GM21526 (cell line): ENCODE results near the gene CCR7.

Experiments used
- ATAC-seq: cut with Tn5 transposase; IDR thresholded peaks from one replicate; pipeline ENCODE4 v1.9.1; 2021; ENCODE audit warnings: moderate library complexity; ENCODE audit not compliant: unreplicated experiment, low FRiP score

The CCR7 gene

DNA sequence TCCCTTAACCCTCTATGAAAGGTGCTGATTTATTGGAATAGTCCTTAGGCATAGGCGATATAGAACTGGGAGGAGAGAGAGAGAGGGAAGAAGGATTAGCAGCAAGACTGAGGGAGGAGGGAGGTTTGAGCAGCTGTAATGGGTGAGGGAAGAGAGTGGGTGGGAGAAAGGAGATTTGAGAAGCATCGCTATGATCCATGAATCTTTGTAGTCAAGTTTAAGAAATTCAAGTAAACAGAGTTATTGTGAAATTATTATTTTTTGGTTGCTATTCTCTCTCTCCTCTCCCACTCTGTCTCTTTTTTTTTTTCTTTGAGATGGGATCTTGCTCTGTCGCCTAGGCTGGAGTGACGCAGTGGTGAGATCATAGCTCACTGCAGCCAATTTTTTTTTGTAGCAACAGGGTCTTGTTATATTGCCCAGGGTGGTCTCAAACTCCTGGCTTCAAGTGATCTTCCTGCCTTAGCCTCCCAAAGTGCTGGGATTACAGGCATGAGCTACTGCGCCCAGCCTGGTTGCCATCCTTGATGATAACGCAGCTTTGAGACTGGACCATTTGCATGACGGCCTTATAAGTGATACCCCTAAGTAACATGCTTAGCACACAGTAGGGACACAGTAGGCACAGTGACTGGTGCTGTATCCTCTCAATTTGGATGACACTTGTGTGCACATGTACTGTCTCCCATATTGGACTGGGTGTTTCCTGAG lies 42.9 kb downstream of the CCR7 start:
- ATAC-seq, result no peak

DNA sequence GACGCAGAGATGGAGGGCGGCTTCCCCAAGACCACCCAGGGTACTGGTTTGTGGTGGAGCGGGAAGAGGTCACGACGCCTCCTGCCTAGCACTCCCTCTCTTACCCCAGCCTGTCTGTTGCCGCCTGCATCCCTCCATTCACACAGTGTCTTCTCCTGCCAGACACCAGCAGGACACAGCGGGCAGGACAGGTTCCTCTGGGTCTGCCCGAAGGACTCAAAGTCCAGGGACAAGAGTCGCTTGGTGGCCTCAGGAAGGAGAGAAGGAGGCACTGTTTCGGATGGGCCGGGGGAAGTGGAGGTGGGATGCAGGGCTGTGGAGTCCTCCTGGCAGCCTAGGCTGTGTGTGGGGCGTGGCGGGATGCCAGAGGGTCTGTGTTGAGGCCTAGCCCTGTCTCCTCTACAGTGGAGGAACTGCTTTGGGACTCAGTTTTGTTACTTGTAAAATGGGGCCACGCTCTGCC lies 44.2 kb downstream of the CCR7 start:
- no peak for ATAC-seq

DNA sequence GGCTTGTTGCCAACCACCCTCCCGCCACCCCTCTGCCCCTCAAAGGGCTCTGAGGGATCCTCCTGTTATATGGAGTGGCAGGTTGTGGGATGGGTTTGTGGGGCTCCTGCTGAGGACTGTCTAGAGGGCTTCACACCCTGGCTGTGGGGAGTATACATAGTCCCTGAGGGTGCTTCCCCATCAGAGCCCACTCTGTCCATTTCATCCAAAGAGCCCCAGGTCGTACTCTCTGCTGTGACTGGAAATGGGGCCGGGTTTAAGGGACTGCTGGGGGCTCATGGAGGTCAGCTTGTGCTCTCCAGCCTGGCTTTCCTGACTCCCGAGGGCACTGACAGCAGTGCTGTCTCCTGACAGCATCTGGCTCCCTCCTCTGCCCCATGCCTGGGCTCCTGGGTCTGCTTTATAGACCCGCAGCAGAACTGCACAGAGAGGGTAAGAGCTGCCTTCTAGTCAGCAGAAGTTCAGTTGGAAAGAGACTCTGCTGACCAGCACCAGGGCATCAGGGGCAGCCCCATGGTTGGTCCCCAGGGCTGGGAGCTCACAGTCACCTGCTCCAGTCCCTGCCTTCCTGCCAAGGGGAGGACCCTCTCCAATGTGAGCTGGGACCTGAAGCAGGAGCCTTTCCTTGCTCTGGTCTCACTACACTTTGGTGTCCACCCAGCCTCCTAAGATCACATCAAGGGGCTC lies 46.0 kb downstream of the CCR7 start:
- ATAC-seq, result no peak

DNA sequence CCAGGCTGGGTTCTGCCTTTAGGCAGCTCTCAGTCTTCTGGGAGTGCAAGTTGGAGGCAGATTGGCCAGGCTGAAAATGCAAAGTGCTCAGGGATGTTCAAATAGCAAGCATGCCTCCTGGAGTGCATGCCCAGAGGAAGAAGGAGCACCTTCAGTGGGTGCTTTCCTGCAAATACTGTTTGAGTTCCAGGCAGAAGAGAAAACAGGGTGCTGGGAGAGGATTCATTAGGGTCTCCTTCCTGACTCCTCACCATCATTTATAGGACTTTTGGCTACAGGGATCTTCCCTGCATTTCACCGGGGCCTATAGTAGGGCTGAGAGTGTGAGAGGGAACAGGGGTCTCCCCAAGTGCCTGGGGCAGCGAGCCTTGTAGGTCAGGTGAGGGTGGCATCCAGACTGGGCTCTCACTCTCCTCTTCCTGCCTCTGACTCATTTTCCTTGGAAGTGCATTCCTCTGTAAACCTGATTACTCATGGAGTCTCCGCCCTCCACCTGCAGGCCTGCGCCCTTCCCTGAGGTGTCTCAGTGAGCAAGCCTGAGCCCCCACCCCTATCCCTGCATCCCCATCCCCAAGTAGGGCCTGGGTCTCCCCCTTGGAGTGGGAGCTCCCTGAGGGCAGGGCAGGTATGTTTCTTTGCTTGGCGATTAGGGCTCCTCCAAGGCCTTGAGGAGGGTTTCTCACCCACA lies 46.7 kb downstream of the CCR7 start:
- no peak for ATAC-seq

DNA sequence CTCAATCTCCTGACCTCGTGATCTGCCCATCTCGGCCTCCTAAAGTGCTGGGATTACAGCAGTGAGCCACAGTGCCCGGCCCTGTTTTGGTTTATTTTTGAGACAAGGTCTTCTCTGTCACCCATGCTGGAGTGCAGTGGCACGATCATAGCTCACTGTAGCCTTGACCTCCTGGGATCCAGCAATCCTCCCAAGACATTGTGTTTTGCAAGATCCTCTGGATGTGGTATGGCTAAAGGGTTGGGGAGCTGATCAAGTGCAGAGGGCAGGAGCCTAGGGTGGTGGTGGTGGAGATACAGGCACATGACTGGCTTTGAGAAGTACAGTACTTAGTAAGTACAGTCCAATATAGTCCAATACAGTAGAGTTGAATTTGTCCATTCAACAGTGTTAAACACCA lies 47.3 kb downstream of the CCR7 start:
- no peak for ATAC-seq

DNA sequence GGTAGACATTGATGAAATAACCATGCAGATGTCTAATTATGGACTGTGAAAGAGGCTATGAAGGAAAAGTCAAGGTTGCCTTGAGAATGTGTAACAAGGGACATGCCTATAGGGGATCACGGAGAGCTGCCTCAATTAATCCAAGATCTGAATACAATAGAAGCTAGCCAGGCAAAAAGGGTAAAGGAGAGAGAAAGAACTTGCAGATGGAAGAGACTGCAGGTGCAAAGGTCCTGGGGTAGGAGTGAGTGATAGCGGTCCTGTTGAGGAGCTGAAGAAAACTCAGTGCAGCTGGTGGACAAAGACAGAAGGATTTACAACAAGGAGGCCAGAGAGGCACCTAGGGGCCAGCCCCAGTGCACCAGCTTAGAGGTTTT lies 48.0 kb downstream of the CCR7 start:
- no peak for ATAC-seq

DNA sequence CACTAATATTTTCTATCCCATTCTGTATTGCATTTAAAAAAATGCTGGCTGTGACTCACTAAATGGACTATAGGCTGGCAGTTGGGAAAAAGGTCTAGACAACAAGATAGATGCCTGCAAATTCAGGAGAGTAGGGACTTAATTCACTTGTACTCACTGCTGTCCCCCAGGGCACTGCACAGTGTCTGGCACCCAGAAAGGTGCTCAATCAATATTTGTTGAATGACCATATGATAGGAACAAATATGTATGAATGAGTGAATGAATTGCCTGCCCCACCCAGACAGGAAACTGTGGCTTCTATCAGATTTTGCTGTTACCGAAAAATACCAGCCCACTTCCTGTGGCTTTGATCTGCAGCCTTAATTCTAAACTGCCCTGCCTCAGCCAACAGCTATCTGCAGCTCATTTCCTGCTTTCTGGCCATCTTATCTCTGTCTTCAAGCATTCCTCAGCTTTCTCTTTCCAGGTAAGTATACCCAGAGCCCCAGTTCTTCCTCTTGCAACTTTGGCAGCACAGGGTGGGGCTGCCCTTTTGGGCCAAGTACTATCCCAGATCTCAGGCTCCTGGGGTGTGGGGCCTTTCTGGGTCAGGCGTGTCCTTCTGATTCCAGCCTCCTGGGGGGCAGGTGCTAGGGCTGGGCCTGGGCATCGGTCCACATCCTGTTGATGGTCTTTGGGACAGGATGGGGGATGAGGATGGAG lies 48.5 kb downstream of the CCR7 start:
- ATAC-seq, result no peak

DNA sequence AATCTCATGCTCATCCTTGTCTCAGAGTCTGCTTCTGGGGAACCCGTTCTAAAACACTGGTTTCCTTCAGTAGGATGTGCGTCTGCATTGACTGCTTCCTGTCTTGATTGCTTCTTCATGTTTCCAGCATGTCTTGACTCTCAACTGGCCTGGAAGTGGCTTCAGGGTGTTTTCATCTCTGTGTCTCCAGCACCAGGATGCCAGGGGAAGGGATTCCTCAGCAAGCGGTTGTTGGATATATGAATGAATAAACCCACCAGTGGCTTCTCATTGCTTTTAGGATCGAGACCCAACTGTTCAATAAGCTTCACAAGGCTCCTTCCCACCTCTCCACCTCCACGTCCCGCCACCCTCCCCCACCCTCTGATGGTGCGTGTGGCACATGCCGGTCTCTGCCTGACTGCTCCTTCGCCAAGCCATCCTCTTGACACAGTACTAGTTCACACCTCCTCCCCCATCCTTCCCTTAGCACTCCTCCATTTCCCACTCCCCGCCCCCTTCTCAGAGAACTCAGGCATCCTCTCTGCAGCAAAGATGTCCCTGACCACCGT lies 49.7 kb downstream of the CCR7 start:
- no peak for ATAC-seq

DNA sequence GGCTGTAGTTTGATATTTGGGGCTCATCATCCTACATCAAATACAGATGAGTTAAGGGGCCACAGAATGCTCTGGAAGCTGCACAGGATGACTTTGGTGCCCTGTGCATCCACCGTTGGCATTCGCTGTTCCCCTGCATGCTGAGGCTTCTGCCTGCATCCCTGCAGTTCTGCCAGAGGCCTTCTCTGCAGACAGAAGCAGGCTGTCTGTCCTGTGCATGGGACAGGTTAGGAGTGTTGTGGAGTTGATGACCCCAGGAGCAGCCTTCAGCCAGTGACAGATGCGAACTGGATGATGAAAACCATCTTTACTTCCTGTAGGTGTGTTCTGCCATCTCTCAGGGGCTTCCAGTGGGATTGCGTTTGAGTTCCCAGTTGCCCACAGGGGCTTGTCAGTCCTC lies 50.3 kb downstream of the CCR7 start:
- ATAC-seq, result no peak

DNA sequence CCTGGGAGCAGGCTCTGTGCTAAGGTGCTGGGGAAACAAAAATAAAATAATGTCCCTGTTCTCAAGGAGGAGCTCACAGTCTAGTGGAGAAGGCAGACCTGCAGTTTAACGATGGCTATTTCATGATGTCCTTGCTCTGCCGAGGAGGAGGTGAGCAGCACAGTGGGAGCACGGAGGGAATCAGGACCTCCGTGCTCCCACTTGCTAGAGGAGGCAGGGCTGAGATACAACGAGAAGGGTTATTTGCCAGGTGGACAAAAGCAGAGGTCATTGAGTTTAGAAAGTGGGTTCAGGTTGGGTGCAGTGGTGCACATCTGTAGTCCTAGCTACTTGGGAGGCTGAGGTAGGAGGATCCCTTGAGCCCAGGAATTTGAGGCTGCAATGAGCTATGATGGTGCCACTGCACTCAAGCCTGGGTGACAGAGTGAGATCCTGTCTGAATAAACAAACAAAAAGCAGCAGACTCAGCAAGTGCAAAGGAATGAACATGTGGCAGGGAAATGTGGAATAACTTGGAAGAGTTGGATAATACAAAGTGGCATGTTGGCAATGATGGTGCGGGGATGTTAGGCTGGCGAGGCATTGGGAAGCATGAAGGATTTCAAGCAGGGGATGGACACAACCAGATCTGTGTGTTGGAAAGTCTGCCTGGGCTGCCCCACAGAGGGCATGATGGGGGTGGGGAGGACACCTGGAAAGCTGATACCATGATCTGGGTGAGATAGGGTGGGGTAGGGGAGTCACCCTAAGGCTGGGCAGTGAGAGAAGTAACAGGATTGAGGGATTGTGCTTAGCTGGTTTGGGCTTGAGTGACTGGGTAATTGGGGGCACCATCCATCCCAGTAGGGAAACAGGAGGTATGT lies 51.0 kb downstream of the CCR7 start:
- ATAC-seq, result no peak

DNA sequence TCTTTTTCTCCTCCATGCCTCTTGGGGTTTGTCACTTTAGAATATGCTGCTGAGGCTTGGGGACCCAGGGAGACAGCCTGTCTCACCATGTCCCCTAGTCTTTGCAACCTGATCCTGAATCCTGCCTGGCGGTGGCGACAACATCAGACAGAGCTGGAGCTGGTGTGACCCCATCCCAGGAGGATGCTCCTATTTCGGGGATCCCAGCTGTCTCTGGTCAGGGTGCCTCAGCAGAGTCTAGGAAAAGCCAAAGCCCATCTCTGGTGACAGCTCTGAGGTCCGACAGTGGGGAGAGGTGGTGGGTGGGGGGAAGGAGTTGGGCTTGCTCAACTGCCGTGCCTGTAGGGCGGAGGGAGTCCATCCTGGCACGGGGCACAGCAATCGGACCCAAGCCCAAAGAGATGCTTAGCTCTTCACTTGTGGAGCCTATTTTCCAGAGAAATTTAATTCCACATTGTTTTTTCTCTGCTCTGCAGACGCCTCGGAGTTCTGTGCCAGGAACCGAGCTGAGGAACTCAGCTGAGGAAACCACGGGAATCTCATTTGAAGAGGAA lies 53.5 kb downstream of the CCR7 start:
- ATAC-seq, result no peak

DNA sequence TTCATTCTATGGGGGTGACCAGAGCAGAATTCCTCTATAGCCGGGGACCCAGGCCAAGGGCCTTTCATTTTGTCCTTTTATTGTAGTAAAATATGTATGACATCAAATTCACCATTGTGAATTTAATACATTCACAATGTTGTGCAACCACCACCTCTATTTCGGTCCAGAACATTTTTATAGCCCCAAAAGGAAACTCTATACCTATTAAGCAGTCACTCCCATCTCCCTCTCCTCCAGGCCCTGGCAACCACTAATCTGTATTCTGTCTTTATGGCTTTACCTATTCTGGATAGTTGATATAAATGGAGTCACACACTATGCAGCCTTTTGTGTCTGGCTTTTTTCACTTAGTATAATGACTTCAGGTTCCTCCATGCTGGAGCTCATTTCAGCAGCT lies 54.1 kb downstream of the CCR7 start:
- no peak for ATAC-seq

DNA sequence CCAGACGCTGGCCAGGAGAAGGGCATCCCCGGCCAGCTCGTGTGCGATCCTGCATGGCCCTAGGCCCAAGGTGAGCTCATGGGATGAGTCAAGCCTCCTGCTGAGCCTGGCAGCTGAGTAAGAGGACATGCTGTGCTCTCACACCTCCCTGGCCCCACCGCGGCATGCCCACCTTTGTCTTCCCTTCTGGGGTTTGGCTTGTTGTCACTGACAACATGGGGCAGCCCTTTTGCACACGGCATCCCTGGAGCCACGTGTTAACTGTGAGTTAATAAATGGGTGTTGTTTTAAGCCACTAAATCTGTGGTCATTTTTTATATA lies 55.0 kb downstream of the CCR7 start:
- ATAC-seq, result no peak

DNA sequence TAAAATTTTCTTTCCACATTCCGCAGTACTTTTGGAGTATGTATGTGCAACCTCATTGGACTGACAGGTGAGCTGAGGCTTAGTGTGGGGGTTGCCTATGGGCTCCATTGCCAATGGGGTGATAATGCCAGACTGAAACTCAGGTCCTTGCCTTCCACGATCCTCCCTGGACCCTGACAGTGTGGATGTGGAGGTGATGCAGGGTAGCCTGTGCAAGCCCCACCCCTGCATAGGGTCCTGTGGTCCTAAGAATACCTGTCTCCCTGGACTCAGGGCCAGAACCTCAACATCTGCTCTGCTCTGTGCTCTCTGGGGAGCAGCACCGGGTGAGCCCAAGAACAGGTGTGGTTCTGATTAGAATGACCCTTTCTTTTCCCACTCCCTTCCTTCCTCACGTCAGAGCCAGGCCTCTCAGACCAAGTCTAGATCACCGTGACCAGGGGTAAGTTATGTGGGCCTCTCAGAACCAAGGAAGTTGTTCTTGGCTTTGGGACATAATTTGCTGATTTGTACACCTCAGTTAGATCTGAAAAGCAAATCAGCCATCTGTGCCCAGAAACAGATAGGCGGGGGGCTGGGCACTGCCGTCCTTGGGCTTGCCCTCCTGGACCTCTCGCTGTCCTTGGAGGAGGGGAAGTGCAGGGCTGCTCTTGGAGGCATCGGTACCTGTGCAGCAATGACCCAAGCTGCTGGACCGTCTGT lies 55.5 kb downstream of the CCR7 start:
- ATAC-seq, result no peak

DNA sequence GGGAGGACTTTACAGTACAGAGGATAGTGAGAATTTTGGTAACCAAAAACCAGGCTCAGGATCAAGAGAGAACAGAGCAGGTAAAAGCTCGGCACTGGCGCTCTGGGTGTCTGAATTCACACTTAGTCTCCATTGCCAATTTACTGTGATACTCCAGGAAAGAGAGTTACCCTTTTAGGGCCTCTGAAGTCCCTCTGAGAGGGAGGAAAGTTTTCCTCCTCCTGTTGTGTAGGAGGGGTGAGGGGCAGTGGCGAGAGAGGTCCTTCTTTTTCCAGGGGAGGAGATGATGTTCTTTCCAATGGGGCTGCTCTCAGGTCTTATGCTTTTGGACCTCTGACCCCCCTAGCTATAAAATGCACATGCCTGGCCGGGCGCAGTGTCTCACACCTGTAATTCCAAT lies 58.5 kb downstream of the CCR7 start:
- ATAC-seq, result no peak
